ENCODE measurements around the gene MEGF11. TPM values are rescaled to one million over a fixed set of nuclear protein-coding genes. Genes with fewer than 3 reads are reported as not detected.

Gene MEGF11
- polyA plus RNA-seq, 2 of the 4 experiments (the other 2 are of a cell fraction) = 0.25 to 0.31 TPM

DNA sequence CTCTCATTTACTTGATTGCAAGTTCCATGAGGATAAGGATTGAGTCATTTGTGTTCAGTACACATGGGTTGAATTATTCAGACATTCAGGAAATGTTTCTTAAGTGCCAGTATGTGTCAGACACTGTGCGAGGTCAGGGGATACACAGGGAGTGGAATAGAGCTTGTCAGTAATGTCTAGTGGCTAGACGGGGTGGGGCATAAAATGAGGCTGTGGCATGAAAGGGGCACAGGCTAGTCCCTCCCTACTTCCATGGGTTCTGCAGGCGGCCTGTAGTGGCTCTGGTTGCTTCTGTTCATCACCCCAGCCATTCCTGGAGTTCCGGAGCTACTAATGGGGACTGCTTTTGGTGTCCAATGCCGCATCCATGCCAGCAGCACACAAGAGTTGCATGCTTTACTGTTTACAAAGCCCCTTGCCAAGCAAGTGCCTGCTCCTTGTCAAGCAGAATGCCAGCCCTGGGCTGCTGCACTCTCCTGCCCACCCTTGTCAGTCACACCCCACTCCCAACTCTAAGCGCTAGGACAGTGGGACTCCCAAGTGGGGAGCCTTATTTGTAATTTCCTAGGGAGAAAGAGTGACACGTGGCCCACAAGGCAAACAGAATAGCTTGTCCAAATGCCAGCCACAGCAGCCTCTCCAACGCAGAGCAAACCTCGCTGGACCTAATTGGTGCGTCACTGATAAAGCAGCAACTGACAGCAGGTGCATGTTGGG, 313.5 kb downstream of the MEGF11 start (continued):
- no peak for TF ChIP-seq PHF8 (IDR thresholded peaks at IDR 0.05; ENCODE audit: borderline replicate concordance, low read depth)

DNA sequence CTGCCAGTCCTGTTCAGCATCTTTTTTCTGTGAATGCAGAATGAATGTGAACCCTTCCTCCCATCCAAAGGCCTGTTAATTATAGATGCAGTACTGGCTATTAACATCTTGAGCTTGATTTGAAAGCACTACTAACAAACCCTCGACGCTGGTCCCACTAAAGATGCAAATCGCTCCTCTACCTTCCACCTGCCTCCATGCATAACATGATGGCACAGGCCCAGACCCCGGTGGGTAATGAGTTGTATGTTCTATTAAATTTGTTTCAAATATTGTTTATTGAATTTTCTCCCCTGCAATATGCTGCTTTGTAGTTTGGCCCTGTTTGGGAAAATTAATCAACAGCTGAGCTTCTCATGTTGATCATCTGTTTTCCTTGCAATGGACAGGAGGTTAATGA, 314.9 kb downstream of the MEGF11 start:
- TF ChIP-seq, protein P1, sequence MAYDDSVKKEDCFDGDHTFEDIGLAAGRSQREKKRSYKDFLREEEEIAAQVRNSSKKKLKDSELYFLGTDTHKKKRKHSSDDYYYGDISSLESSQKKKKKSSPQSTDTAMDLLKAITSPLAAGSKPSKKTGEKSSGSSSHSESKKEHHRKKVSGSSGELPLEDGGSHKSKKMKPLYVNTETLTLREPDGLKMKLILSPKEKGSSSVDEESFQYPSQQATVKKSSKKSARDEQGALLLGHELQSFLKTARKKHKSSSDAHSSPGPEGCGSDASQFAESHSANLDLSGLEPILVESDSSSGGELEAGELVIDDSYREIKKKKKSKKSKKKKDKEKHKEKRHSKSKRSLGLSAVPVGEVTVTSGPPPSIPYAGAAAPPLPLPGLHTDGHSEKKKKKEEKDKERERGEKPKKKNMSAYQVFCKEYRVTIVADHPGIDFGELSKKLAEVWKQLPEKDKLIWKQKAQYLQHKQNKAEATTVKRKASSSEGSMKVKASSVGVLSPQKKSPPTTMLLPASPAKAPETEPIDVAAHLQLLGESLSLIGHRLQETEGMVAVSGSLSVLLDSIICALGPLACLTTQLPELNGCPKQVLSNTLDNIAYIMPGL (CRISPR knock-in tag; IDR thresholded peaks at IDR 0.05; ENCODE audit: borderline replicate concordance) = no peak
- TF ChIP-seq, protein P2, sequence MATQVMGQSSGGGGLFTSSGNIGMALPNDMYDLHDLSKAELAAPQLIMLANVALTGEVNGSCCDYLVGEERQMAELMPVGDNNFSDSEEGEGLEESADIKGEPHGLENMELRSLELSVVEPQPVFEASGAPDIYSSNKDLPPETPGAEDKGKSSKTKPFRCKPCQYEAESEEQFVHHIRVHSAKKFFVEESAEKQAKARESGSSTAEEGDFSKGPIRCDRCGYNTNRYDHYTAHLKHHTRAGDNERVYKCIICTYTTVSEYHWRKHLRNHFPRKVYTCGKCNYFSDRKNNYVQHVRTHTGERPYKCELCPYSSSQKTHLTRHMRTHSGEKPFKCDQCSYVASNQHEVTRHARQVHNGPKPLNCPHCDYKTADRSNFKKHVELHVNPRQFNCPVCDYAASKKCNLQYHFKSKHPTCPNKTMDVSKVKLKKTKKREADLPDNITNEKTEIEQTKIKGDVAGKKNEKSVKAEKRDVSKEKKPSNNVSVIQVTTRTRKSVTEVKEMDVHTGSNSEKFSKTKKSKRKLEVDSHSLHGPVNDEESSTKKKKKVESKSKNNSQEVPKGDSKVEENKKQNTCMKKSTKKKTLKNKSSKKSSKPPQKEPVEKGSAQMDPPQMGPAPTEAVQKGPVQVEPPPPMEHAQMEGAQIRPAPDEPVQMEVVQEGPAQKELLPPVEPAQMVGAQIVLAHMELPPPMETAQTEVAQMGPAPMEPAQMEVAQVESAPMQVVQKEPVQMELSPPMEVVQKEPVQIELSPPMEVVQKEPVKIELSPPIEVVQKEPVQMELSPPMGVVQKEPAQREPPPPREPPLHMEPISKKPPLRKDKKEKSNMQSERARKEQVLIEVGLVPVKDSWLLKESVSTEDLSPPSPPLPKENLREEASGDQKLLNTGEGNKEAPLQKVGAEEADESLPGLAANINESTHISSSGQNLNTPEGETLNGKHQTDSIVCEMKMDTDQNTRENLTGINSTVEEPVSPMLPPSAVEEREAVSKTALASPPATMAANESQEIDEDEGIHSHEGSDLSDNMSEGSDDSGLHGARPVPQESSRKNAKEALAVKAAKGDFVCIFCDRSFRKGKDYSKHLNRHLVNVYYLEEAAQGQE (IDR thresholded peaks at IDR 0.05) = no peak
- no peak for TF ChIP-seq KDM5A (IDR thresholded peaks at IDR 0.05)
- TF ChIP-seq RNF2 (IDR thresholded peaks at IDR 0.05; ENCODE audit: borderline replicate concordance, low read depth) = no peak
- no peak for TF ChIP-seq RCOR1 (IDR thresholded peaks at IDR 0.05; ENCODE audit: low read depth, low read length)
- CTCF ChIA-PET = interaction anchor here (0.8 to 1.9 kb wide), 4 partner anchors 12 to 70 kb away, joined by 3 to 6 read pairs (median 4); no protein-coding TSS in a partner anchor
- WGBS (ENCODE audit: missing lambda C conversion rate) = 87% methylated on average over 4 of the region's 4 CpGs

DNA sequence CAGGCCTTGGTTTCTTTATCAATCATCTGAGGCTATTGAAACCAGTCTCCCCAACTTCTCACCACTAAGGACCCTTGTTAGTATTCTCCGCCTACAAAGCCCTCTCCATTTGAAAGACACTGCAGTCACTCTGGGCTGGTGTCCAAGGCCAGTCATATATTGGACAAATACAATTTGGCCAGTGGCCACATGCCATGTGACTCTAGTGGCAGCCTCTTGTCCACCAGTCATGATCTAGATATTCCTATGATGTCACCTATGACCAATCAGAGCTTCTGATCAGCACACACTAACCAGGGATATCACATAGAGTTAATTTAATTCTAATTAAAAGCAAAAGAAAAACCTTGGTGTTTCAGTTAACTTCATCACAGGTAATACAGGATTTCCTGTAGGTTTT, 316.1 kb downstream of the MEGF11 start:
- 86% methylated on average over 1 of the region's 1 CpG for WGBS (ENCODE audit: missing lambda C conversion rate)
- Histone ChIP-seq H3K27ac (no peak overlapping the region), H3K9me3 (no peaks in the 10 kb centered on the region), H3K4me1 (peaks cover 30% of the 10 kb centered on the region), H3K4me2 (no peak overlapping the region), H3K4me3 (no peak overlapping the region)
- FAIRE-seq (no peak), ATAC-seq (no peak), DNase-seq (ENCODE audit: low read depth in 1 of 2, low spot score in 1 of 2) (no peak)
- POLR2A ChIA-PET = no interaction called here
- CTCF ChIA-PET = interaction anchor here (1.2 to 1.3 kb wide), 2 partner anchors 20 to 45 kb away, joined by 3 read pairs; no protein-coding TSS in a partner anchor
- TF ChIP-seq HDAC2 (IDR thresholded peaks at IDR 0.05) = no peak
- TF ChIP-seq TP53 (CRISPR knock-in tag; IDR thresholded peaks at IDR 0.05) = no peak
- no peak for TF ChIP-seq POLR2AphosphoS2 (conservative IDR thresholded peaks at IDR 0.05; ENCODE audit: low read length)
- TF ChIP-seq EP300 (IDR thresholded peaks at IDR 0.05) = no peak
- no peak for TF ChIP-seq RARB (CRISPR knock-in tag; IDR thresholded peaks at IDR 0.05)
- TF ChIP-seq, protein P3, sequence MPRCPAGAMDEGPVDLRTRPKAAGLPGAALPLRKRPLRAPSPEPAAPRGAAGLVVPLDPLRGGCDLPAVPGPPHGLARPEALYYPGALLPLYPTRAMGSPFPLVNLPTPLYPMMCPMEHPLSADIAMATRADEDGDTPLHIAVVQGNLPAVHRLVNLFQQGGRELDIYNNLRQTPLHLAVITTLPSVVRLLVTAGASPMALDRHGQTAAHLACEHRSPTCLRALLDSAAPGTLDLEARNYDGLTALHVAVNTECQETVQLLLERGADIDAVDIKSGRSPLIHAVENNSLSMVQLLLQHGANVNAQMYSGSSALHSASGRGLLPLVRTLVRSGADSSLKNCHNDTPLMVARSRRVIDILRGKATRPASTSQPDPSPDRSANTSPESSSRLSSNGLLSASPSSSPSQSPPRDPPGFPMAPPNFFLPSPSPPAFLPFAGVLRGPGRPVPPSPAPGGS (IDR thresholded peaks at IDR 0.05) = no peak
- TF ChIP-seq, protein P1 (CRISPR knock-in tag; IDR thresholded peaks at IDR 0.05; ENCODE audit: borderline replicate concordance) = no peak
- TF ChIP-seq CEBPB (IDR thresholded peaks at IDR 0.05) = no peak
- TF ChIP-seq EHF (CRISPR knock-in tag; IDR thresholded peaks at IDR 0.05) = no peak
- TF ChIP-seq MAZ (IDR thresholded peaks at IDR 0.05; ENCODE audit: borderline replicate concordance, low read depth, low read length) = no peak
- no peak for TF ChIP-seq POLR2A (IDR thresholded peaks at IDR 0.05; ENCODE audit: low read length)
- no peak for TF ChIP-seq RFX5 (IDR thresholded peaks at IDR 0.05)
- no peak for TF ChIP-seq EHMT2 (IDR thresholded peaks at IDR 0.05; ENCODE audit: low read depth)
- no peak for TF ChIP-seq JUN (IDR thresholded peaks at IDR 0.05)

More for the DNA sequence above, 314.9 kb downstream of the MEGF11 start:
- Histone ChIP-seq H3K4me1 (peaks cover 30% of the 10 kb centered on the region), H3K4me2 (no peak overlapping the region), H3K4me3 (no peak overlapping the region), H3K9me3 (no peaks in the 10 kb centered on the region), H3K27ac (peak overlapping the region in 1 of 2 experiments; percentile 82; a peak in 2 of 6 replicates)
- ATAC-seq (no peak), DNase-seq (ENCODE audit: low read depth in 1 of 2, low spot score in 1 of 2) (no peak), FAIRE-seq (no peak)
- POLR2A ChIA-PET = interaction anchor here (2.3 kb wide), 1 partner anchor 69 kb away, joined by 9 read pairs; the partner anchor contains the start of gene RAB11A
